ENCODE data around the gene ZBTB32. TPM values are rescaled to one million over a fixed set of nuclear protein-coding genes. Genes with fewer than 3 reads are reported as not detected.

The ZBTB32 gene
- total RNA-seq, 4 donors from 2014 or later = 2.5 TPM; not detected in 3

- TF ChIP-seq POLR2A (IDR thresholded peaks at IDR 0.05) (no peak), CTCF (IDR thresholded peaks at IDR 0.05) (no peak)
- no peaks in the 10 kb centered on the region for H3K27me3 ChIP-seq
- H3K4me3 ChIP-seq = no peak overlapping the region
- no peaks in the 10 kb centered on the region for H3K9me3 ChIP-seq
- DNase-seq = no peak
- peaks cover 0 to 40% (median 0%) of the 10 kb centered on the region in 3 donors for H3K36me3 ChIP-seq
- peaks cover 4 to 29% (median 11%) of the 10 kb centered on the region in 4 donors for H3K4me1 ChIP-seq
- H3K27ac ChIP-seq = no peak overlapping the region
These were observed 56.5 kb downstream of the ZBTB32 start for GRCh38 chr19:35760711-35761349.

GRCh38 chr19:35764432-35765315 lies 60.3 kb downstream of the ZBTB32 start:
- H3K27ac ChIP-seq = no peak overlapping the region
- H3K27me3 ChIP-seq = no peaks in the 10 kb centered on the region
- no peaks in the 10 kb centered on the region for H3K4me1 ChIP-seq
- no peaks in the 10 kb centered on the region for H3K9me3 ChIP-seq
- peak in 1 of 3 donors; percentile 45 for DNase-seq
- no peak for TF ChIP-seq POLR2A (IDR thresholded peaks at IDR 0.05)
- TF ChIP-seq CTCF (IDR thresholded peaks at IDR 0.05) = no peak
- peaks cover 0 to 40% (median 0%) of the 10 kb centered on the region in 3 donors for H3K36me3 ChIP-seq
- no peak overlapping the region for H3K4me3 ChIP-seq

Other genes starting within 250 kb of the ZBTB32 start
- gene KRTDAP, start 214.1 kb upstream of the ZBTB32 start, total RNA-seq = not detected
- gene DMKN, start 190.9 kb upstream of the ZBTB32 start, total RNA-seq = 10 to 100 TPM in 2 of 4 donors, 1 to 10 TPM in 1, not detected in 1; 1.9 to 29.7 (median 10.7) TPM
- 1 to 10 TPM in 1 of 4 donors, not detected in 3; 1.0 TPM for gene SBSN, start 176.2 kb upstream of the ZBTB32 start, total RNA-seq
- gene GAPDHS, start 171.1 kb upstream of the ZBTB32 start, total RNA-seq = under 1 TPM in 1 of 4 donors, not detected in 3; 0.54 TPM
- 10 to 100 TPM; 34.9 to 59.4 (median 50.9) TPM for gene TMEM147, start 158.9 kb upstream of the ZBTB32 start, total RNA-seq
- not detected for gene ATP4A, start 140.9 kb upstream of the ZBTB32 start, total RNA-seq
- gene PMIS2, start 118.4 kb upstream of the ZBTB32 start, total RNA-seq = not detected
- 10 to 100 TPM in 2 of 4 donors, 1 to 10 TPM in 2; 2.8 to 42.9 (median 8.3) TPM for gene HAUS5, start 91.8 kb upstream of the ZBTB32 start, total RNA-seq
- gene RBM42, start 75.5 kb upstream of the ZBTB32 start, total RNA-seq = 10 to 100 TPM; 57.3 to 64.4 (median 63.1) TPM
- gene ETV2, start 62.8 kb upstream of the ZBTB32 start, total RNA-seq = 1 to 10 TPM in 2 of 4 donors, not detected in 2; 1.6 to 1.8 TPM
- gene COX6B1, start 56.2 kb upstream of the ZBTB32 start, total RNA-seq = 100 to 1,000 TPM; 462 to 930 (median 787) TPM
- not detected for gene UPK1A, start 38.0 kb upstream of the ZBTB32 start, total RNA-seq
- gene KMT2B, start 13.4 kb downstream of the ZBTB32 start, total RNA-seq = 10 to 100 TPM; 27.8 to 62.6 (median 41.9) TPM
- 10 to 100 TPM in 3 of 4 donors, 1 to 10 TPM in 1; 8.3 to 14.2 (median 12.3) TPM for gene IGFLR1, start 37.9 kb downstream of the ZBTB32 start, total RNA-seq
- 10 to 100 TPM; 14.5 to 70.5 (median 34.6) TPM for gene U2AF1L4, start 40.9 kb downstream of the ZBTB32 start, total RNA-seq
- gene PSENEN, start 41.1 kb downstream of the ZBTB32 start, total RNA-seq = 10 to 100 TPM in 3 of 4 donors, 1 to 10 TPM in 1; 8.3 to 48.2 (median 40.6) TPM
- gene LIN37, start 44.0 kb downstream of the ZBTB32 start, total RNA-seq = 10 to 100 TPM; 11.6 to 30.5 (median 20.2) TPM
- 10 to 100 TPM in 2 of 4 donors, 1 to 10 TPM in 2; 9.2 to 19.8 (median 13.6) TPM for gene HSPB6, start 52.5 kb downstream of the ZBTB32 start, total RNA-seq
- 10 to 100 TPM in 3 of 4 donors, 1 to 10 TPM in 1; 6.0 to 36.8 (median 27.2) TPM for gene PROSER3, start 53.6 kb downstream of the ZBTB32 start, total RNA-seq
- 100 to 1,000 TPM in 1 of 4 donors, 10 to 100 TPM in 2, 1 to 10 TPM in 1; 8.6 to 166 (median 20.0) TPM for gene ARHGAP33, start 71.0 kb downstream of the ZBTB32 start, total RNA-seq
- not detected for gene PRODH2, start 108.3 kb downstream of the ZBTB32 start, total RNA-seq
- gene NPHS1, start 147.9 kb downstream of the ZBTB32 start, total RNA-seq = not detected
- gene KIRREL2, start 152.4 kb downstream of the ZBTB32 start, total RNA-seq = 1 to 10 TPM in 1 of 4 donors, not detected in 3; 1.7 TPM
- 1 to 10 TPM in 3 of 4 donors, under 1 TPM in 1; 0.53 to 8.3 (median 1.7) TPM for gene APLP1, start 164.0 kb downstream of the ZBTB32 start, total RNA-seq
- 10 to 100 TPM in 3 of 4 donors, 1 to 10 TPM in 1; 8.4 to 38.0 (median 23.6) TPM for gene NFKBID, start 196.0 kb downstream of the ZBTB32 start, total RNA-seq
- gene HCST, start 198.0 kb downstream of the ZBTB32 start, total RNA-seq = 1 to 10 TPM in 1 of 4 donors, not detected in 3; 9.7 TPM
- gene TYROBP, start 203.7 kb downstream of the ZBTB32 start, total RNA-seq = 10 to 100 TPM in 3 of 4 donors, 1 to 10 TPM in 1; 4.2 to 56.1 (median 20.2) TPM
- 10 to 100 TPM in 3 of 4 donors, 1 to 10 TPM in 1; 8.3 to 34.4 (median 22.1) TPM for gene LRFN3, start 231.8 kb downstream of the ZBTB32 start, total RNA-seq